ENCODE data around the gene HOXC9. TPM values are rescaled to one million over a fixed set of nuclear protein-coding genes. Genes with fewer than 3 reads are reported as not detected.

The HOXC9 gene
- total RNA-seq, 1 experiment from 2014 or later, result 21.1 TPM

GRCh38 chr12:54030889-54031471 is 31.0 kb downstream of the HOXC9 start:
- DNase-seq (ENCODE audit: low spot score), result no peak
- intact Hi-C loops (cut with micrococcal nuclease; ENCODE audit: unreplicated experiment), result loop anchor here (5.0 kb wide), 1 partner anchor 106 kb away; no protein-coding TSS in a partner anchor
- Histone ChIP-seq H3K4me1 (ENCODE audit: insufficient read depth, low read length, poor library complexity, severe bottlenecking) (peaks cover 44% of the 10 kb centered on the region), H3K4me3 (ENCODE audit: low read depth, low read length, poor library complexity, severe bottlenecking) (no peak overlapping the region), H3K27ac (ENCODE audit: low read depth, low read length, poor library complexity, severe bottlenecking) (no peak overlapping the region), H3K36me3 (ENCODE audit: insufficient read depth, low read length, poor library complexity, severe bottlenecking) (peaks cover 13% of the 10 kb centered on the region), H3K9me3 (ENCODE audit: low read depth, low read length, poor library complexity, severe bottlenecking) (no peaks in the 10 kb centered on the region), H3K27me3 (replicated peaks; ENCODE audit: insufficient read depth, low read depth, low read length, poor library complexity) (no peaks in the 10 kb centered on the region)
- TF ChIP-seq CTCF (conservative IDR thresholded peaks at IDR 0.05; ENCODE audit: low read depth, low read length) (no peak), EZH2 (IDR thresholded peaks at IDR 0.05; ENCODE audit: borderline replicate concordance, low read depth, low read length, poor library complexity, severe bottlenecking) (no peak)
- no TSS peak for BruUV-seq (replicated peaks)
- CTCF ChIA-PET, result interaction anchor here (0.6 to 0.7 kb wide), 3 partner anchors 106 to 170 kb away, joined by 3 read pairs; no protein-coding TSS in a partner anchor
- POLR2A ChIA-PET (ENCODE audit: low non-redundant PET), result no interaction called here

- intact Hi-C loops (cut with micrococcal nuclease; ENCODE audit: unreplicated experiment), result loop anchor here (5.0 kb wide), 1 partner anchor 106 kb away; no protein-coding TSS in a partner anchor
- peaks cover 44% of the 10 kb centered on the region for H3K4me1 ChIP-seq (ENCODE audit: insufficient read depth, low read length, poor library complexity, severe bottlenecking)
Measured at GRCh38 chr12:54031480-54031879, 31.5 kb downstream of the HOXC9 start.

GRCh38 chr12:54032086-54032619 is 32.2 kb downstream of the HOXC9 start:
- ChIA-PET CTCF (interaction anchor here (0.5 to 2.2 kb wide), 15 partner anchors 15 to 1022 kb away, joined by 3 to 22 read pairs (median 5); partner anchors contain the start of gene HOXC10), POLR2A (ENCODE audit: low non-redundant PET) (no interaction called here)
- TF ChIP-seq CTCF (conservative IDR thresholded peaks at IDR 0.05; ENCODE audit: low read depth, low read length) (no peak), EZH2 (IDR thresholded peaks at IDR 0.05; ENCODE audit: borderline replicate concordance, low read depth, low read length, poor library complexity, severe bottlenecking) (no peak)
- intact Hi-C loops (cut with micrococcal nuclease; ENCODE audit: unreplicated experiment), result loop anchor here (2.0 to 5.0 kb wide), 2 partner anchors 105 to 159 kb away; no protein-coding TSS in a partner anchor
- BruUV-seq (replicated peaks), result no TSS peak
- Histone ChIP-seq H3K27ac (ENCODE audit: low read depth, low read length, poor library complexity, severe bottlenecking) (no peak overlapping the region), H3K4me1 (ENCODE audit: insufficient read depth, low read length, poor library complexity, severe bottlenecking) (peaks cover 44% of the 10 kb centered on the region), H3K36me3 (ENCODE audit: insufficient read depth, low read length, poor library complexity, severe bottlenecking) (peaks cover 13% of the 10 kb centered on the region), H3K27me3 (replicated peaks; ENCODE audit: insufficient read depth, low read depth, low read length, poor library complexity) (no peaks in the 10 kb centered on the region), H3K4me3 (ENCODE audit: low read depth, low read length, poor library complexity, severe bottlenecking) (no peak overlapping the region), H3K9me3 (ENCODE audit: low read depth, low read length, poor library complexity, severe bottlenecking) (no peaks in the 10 kb centered on the region)
- no peak for DNase-seq (ENCODE audit: low spot score)

More at GRCh38 chr12:54031480-54031879, 31.5 kb downstream of the HOXC9 start:
- Histone ChIP-seq H3K9me3 (ENCODE audit: low read depth, low read length, poor library complexity, severe bottlenecking) (no peaks in the 10 kb centered on the region), H3K4me3 (ENCODE audit: low read depth, low read length, poor library complexity, severe bottlenecking) (no peak overlapping the region), H3K27me3 (replicated peaks; ENCODE audit: insufficient read depth, low read depth, low read length, poor library complexity) (no peaks in the 10 kb centered on the region), H3K27ac (ENCODE audit: low read depth, low read length, poor library complexity, severe bottlenecking) (no peak overlapping the region), H3K36me3 (ENCODE audit: insufficient read depth, low read length, poor library complexity, severe bottlenecking) (peaks cover 13% of the 10 kb centered on the region)
- POLR2A ChIA-PET (ENCODE audit: low non-redundant PET), result no interaction called here
- no peak for DNase-seq (ENCODE audit: low spot score)
- BruUV-seq (replicated peaks), result no TSS peak
- TF ChIP-seq EZH2 (IDR thresholded peaks at IDR 0.05; ENCODE audit: borderline replicate concordance, low read depth, low read length, poor library complexity, severe bottlenecking), result no peak
- no peak for TF ChIP-seq CTCF (conservative IDR thresholded peaks at IDR 0.05; ENCODE audit: low read depth, low read length)
- CTCF ChIA-PET, result interaction anchor here (0.6 to 2.2 kb wide), 6 partner anchors 22 to 170 kb away, joined by 3 to 22 read pairs (median 4); no protein-coding TSS in a partner anchor
